ENCODE results near the gene TMEM37. TPM values are rescaled to one million over a fixed set of nuclear protein-coding genes. Genes with fewer than 3 reads are reported as not detected.

Gene TMEM37
- total and polyA plus RNA-seq, 2 of the 13 experiments (the other 11 are each of a cell fraction or from before 2014, with no cell fraction given): 37.7 to 115 TPM

- TF ChIP-seq, protein P1, sequence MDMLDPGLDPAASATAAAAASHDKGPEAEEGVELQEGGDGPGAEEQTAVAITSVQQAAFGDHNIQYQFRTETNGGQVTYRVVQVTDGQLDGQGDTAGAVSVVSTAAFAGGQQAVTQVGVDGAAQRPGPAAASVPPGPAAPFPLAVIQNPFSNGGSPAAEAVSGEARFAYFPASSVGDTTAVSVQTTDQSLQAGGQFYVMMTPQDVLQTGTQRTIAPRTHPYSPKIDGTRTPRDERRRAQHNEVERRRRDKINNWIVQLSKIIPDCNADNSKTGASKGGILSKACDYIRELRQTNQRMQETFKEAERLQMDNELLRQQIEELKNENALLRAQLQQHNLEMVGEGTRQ (IDR thresholded peaks at IDR 0.05; ENCODE audit: low read depth, low read length): no peak
- TF ChIP-seq, protein P1 (CRISPR knock-in tag; IDR thresholded peaks at IDR 0.05; ENCODE audit: borderline replicate concordance): no peak
- no peak for TF ChIP-seq GPN1 (CRISPR knock-in tag; IDR thresholded peaks at IDR 0.05; ENCODE audit: borderline replicate concordance)
- no peak for TF ChIP-seq ZBTB14 (CRISPR knock-in tag; IDR thresholded peaks at IDR 0.05)
- no peak for TF ChIP-seq ARID2 (CRISPR knock-in tag; IDR thresholded peaks at IDR 0.05; ENCODE audit: borderline replicate concordance)
- no peak for TF ChIP-seq HDAC6 (IDR thresholded peaks at IDR 0.05; ENCODE audit: low read depth, low read length)
- peak; percentile 93 for TF ChIP-seq FOXA3 (CRISPR knock-in tag; IDR thresholded peaks at IDR 0.05)
- TF ChIP-seq BHLHE40 (IDR thresholded peaks at IDR 0.05; ENCODE audit: low read length): peak; percentile 68
- no peak for TF ChIP-seq ZNF33B (CRISPR knock-in tag; IDR thresholded peaks at IDR 0.05)
- TF ChIP-seq, protein P2, sequence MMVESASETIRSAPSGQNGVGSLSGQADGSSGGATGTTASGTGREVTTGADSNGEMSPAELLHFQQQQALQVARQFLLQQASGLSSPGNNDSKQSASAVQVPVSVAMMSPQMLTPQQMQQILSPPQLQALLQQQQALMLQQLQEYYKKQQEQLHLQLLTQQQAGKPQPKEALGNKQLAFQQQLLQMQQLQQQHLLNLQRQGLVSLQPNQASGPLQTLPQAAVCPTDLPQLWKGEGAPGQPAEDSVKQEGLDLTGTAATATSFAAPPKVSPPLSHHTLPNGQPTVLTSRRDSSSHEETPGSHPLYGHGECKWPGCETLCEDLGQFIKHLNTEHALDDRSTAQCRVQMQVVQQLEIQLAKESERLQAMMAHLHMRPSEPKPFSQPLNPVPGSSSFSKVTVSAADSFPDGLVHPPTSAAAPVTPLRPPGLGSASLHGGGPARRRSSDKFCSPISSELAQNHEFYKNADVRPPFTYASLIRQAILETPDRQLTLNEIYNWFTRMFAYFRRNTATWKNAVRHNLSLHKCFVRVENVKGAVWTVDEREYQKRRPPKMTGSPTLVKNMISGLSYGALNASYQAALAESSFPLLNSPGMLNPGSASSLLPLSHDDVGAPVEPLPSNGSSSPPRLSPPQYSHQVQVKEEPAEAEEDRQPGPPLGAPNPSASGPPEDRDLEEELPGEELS (CRISPR knock-in tag; IDR thresholded peaks at IDR 0.05): peak; percentile 97
- no peak for TF ChIP-seq RARG (CRISPR knock-in tag; IDR thresholded peaks at IDR 0.05; ENCODE audit: low read depth)
- no peak for TF ChIP-seq LCORL (IDR thresholded peaks at IDR 0.05)
- TF ChIP-seq LCORL (CRISPR knock-in tag; IDR thresholded peaks at IDR 0.05): peak; percentile 55; the same call in 1 of the 2 replicates
- peak; percentile 40; the same call in 1 of the 2 replicates for TF ChIP-seq ZMAT3 (CRISPR knock-in tag; conservative IDR thresholded peaks at IDR 0.05)
- 0 out of 2 replicates have a peak, but pooled peaks have one; percentile 42 for TF ChIP-seq ZNF670 (CRISPR knock-in tag; IDR thresholded peaks at IDR 0.05; ENCODE audit: borderline replicate concordance)
- no peak for TF ChIP-seq ZEB1 (IDR thresholded peaks at IDR 0.05; ENCODE audit: insufficient replicate concordance, low read depth)
- TF ChIP-seq SATB2 (CRISPR knock-in tag; IDR thresholded peaks at IDR 0.05): no peak
- peak; percentile 96 for TF ChIP-seq CEBPB (IDR thresholded peaks at IDR 0.05; ENCODE audit: borderline replicate concordance, low read depth, low read length)
- TF ChIP-seq, protein P3, sequence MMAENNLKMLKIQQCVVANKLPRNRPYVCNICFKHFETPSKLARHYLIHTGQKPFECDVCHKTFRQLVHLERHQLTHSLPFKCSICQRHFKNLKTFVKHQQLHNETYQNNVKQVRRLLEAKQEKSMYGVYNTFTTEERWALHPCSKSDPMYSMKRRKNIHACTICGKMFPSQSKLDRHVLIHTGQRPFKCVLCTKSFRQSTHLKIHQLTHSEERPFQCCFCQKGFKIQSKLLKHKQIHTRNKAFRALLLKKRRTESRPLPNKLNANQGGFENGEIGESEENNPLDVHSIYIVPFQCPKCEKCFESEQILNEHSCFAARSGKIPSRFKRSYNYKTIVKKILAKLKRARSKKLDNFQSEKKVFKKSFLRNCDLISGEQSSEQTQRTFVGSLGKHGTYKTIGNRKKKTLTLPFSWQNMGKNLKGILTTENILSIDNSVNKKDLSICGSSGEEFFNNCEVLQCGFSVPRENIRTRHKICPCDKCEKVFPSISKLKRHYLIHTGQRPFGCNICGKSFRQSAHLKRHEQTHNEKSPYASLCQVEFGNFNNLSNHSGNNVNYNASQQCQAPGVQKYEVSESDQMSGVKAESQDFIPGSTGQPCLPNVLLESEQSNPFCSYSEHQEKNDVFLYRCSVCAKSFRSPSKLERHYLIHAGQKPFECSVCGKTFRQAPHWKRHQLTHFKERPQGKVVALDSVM (CRISPR knock-in tag; IDR thresholded peaks at IDR 0.05): no peak
- TF ChIP-seq ZNF546 (CRISPR knock-in tag; conservative IDR thresholded peaks at IDR 0.05): no peak
- TF ChIP-seq, protein P4, sequence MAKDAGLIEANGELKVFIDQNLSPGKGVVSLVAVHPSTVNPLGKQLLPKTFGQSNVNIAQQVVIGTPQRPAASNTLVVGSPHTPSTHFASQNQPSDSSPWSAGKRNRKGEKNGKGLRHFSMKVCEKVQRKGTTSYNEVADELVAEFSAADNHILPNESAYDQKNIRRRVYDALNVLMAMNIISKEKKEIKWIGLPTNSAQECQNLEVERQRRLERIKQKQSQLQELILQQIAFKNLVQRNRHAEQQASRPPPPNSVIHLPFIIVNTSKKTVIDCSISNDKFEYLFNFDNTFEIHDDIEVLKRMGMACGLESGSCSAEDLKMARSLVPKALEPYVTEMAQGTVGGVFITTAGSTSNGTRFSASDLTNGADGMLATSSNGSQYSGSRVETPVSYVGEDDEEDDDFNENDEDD (CRISPR knock-in tag; IDR thresholded peaks at IDR 0.05; ENCODE audit: borderline replicate concordance): peak; percentile 72; the same call in 1 of the 2 replicates
- no peak for TF ChIP-seq FOXK2 (IDR thresholded peaks at IDR 0.05)
- TF ChIP-seq FOXK1 (CRISPR knock-in tag; IDR thresholded peaks at IDR 0.05; ENCODE audit: borderline replicate concordance, low read depth): peak; percentile 93; the same call in 1 of the 2 replicates
These were observed 4.8 kb upstream of the TMEM37 start (continued) for GRCh38 chr2:119426801-119427395.

Data from HepG2 (cell line).